OCI-LY1 (cell line): Measurements from ENCODE around the gene ZNF746.

ENCODE experiments used
- H2AFZ ChIP-seq: fragments of 200-600 bp; sonication (generic), shearing (Covaris generic); 2 replicates; pipeline ENCODE4 v1.6.0; 2014; ENCODE audit warnings: antibody characterized with exemption, mild to moderate bottlenecking, low read length
- H3F3A ChIP-seq: fragments of 200-600 bp; sonication (generic), shearing (Covaris generic); 2 replicates; pipeline ENCODE4 v1.6.0; 2014; ENCODE audit warnings: mild to moderate bottlenecking, antibody characterized with exemption, low read length, moderate library complexity; ENCODE audit not compliant: insufficient read depth
- H3K27ac ChIP-seq: fragments of 200-600 bp; sonication (generic); 2 replicates; pipeline ENCODE4 v1.5.1; 2014; ENCODE audit warnings: low read length, mixed run types, mild to moderate bottlenecking, low read depth; ENCODE audit not compliant: poor library complexity, severe bottlenecking
- H3K27me3 ChIP-seq: fragments of 200-600 bp; sonication (generic); 2 replicates; pipeline ENCODE4 v1.6.0; 2014; ENCODE audit warnings: antibody characterized with exemption, mild to moderate bottlenecking, low read length, moderate library complexity; ENCODE audit not compliant: insufficient read depth
- H3K36me3 ChIP-seq: fragments of 200-600 bp; sonication (generic); 2 replicates; pipeline ENCODE4 v1.6.1; 2014; ENCODE audit warnings: mild to moderate bottlenecking, antibody characterized with exemption, low read length, moderate library complexity, mixed read lengths; ENCODE audit not compliant: insufficient read depth
- H3K4me1 ChIP-seq: fragments of 200-600 bp; sonication (generic); 2 replicates; pipeline ENCODE4 v1.5.1; 2014; ENCODE audit warnings: mild to moderate bottlenecking, low read length, moderate library complexity; ENCODE audit not compliant: insufficient read depth, severe bottlenecking
- H3K4me2 ChIP-seq: fragments of 200-600 bp; sonication (generic), shearing (Covaris generic); 2 replicates; pipeline ENCODE4 v1.6.1; 2014; ENCODE audit warnings: low read length
- H3K4me3 ChIP-seq: fragments of 200-600 bp; sonication (generic); 2 replicates; pipeline ENCODE4 v1.5.1; 2014; ENCODE audit warnings: low read length, low read depth, mild to moderate bottlenecking, mixed read lengths; ENCODE audit not compliant: poor library complexity, severe bottlenecking
- H3K79me2 ChIP-seq: fragments of 200-600 bp; shearing (Covaris generic); 2 replicates; pipeline ENCODE4 v1.6.1; 2016; ENCODE audit warnings: mixed run types, low read length, mixed read lengths; ENCODE audit not compliant: insufficient read depth
- H3K9ac ChIP-seq: fragments of 200-600 bp; sonication (generic), shearing (Covaris generic); 2 replicates; pipeline ENCODE4 v1.6.1; 2014; ENCODE audit warnings: mild to moderate bottlenecking, low read length, mixed read lengths
- H3K9me2 ChIP-seq: fragments of 200-600 bp; sonication (generic), shearing (Covaris generic); 2 replicates; pipeline ENCODE4 v1.6.1; 2014; ENCODE audit warnings: low read depth, mild to moderate bottlenecking, low read length, mixed read lengths
- H3K9me3 ChIP-seq: fragments of 200-600 bp; shearing (Covaris generic); 2 replicates; pipeline ENCODE4 v1.6.1; 2014; ENCODE audit warnings: low read length, mixed read lengths
- H4K20me1 ChIP-seq: fragments of 200-600 bp; sonication (generic), shearing (Covaris generic); 2 replicates; pipeline ENCODE4 v1.6.0; 2016; ENCODE audit warnings: mild to moderate bottlenecking, low read length; ENCODE audit not compliant: insufficient read depth
- EZH2 ChIP-seq: fragments of 200-600 bp; sonication (generic), shearing (Covaris generic); IDR thresholded peaks from 2 replicates; pipeline ENCODE4 v1.8.0; 2017; ENCODE audit warnings: borderline replicate concordance, mixed run types, mild to moderate bottlenecking, antibody characterized with exemption, low read length, moderate library complexity, mixed read lengths
- TF ChIP-seq, protein P1 (sequence below): fragments of 200-600 bp; sonication (generic), shearing (Covaris generic); IDR thresholded peaks from 2 replicates; pipeline ENCODE4 v1.5.1; 2017; ENCODE audit warnings: mild to moderate bottlenecking, antibody characterized with exemption, low read length, moderate library complexity, mixed read lengths

The ZNF746 gene

GRCh38 chr7:149427893-149428292, 69.7 kb downstream of the ZNF746 start:
- no peak overlapping the region for H3K9ac ChIP-seq
- no peaks in the 10 kb centered on the region for H3K9me2 ChIP-seq
- peaks cover 9% of the 10 kb centered on the region for H3K4me1 ChIP-seq
- no peaks in the 10 kb centered on the region for H4K20me1 ChIP-seq
- H3K36me3 ChIP-seq, result peaks cover 8% of the 10 kb centered on the region; the same call in 1 of the 2 replicates
- no peaks in the 10 kb centered on the region for H3F3A ChIP-seq
- no peak overlapping the region for H2AFZ ChIP-seq
- TF ChIP-seq, protein P1, sequence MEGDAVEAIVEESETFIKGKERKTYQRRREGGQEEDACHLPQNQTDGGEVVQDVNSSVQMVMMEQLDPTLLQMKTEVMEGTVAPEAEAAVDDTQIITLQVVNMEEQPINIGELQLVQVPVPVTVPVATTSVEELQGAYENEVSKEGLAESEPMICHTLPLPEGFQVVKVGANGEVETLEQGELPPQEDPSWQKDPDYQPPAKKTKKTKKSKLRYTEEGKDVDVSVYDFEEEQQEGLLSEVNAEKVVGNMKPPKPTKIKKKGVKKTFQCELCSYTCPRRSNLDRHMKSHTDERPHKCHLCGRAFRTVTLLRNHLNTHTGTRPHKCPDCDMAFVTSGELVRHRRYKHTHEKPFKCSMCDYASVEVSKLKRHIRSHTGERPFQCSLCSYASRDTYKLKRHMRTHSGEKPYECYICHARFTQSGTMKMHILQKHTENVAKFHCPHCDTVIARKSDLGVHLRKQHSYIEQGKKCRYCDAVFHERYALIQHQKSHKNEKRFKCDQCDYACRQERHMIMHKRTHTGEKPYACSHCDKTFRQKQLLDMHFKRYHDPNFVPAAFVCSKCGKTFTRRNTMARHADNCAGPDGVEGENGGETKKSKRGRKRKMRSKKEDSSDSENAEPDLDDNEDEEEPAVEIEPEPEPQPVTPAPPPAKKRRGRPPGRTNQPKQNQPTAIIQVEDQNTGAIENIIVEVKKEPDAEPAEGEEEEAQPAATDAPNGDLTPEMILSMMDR, result no peak
- no peak for TF ChIP-seq EZH2
- no peak overlapping the region for H3K27ac ChIP-seq
- H3K79me2 ChIP-seq, result no peaks in the 10 kb centered on the region
- H3K27me3 ChIP-seq, result peaks cover 8% of the 10 kb centered on the region; the same call in 1 of the 2 replicates
- H3K4me3 ChIP-seq, result no peak overlapping the region
- no peak overlapping the region for H3K4me2 ChIP-seq
- H3K9me3 ChIP-seq, result no peaks in the 10 kb centered on the region

- H3K4me1 ChIP-seq, result peaks cover 13% of the 10 kb centered on the region
- no peaks in the 10 kb centered on the region for H3K9me2 ChIP-seq
- no peaks in the 10 kb centered on the region for H3K9me3 ChIP-seq
- no peak overlapping the region for H3K4me2 ChIP-seq
- no peak overlapping the region for H3K27ac ChIP-seq
- H3K36me3 ChIP-seq, result peaks cover 5% of the 10 kb centered on the region; the same call in 1 of the 2 replicates
- H3K79me2 ChIP-seq, result no peaks in the 10 kb centered on the region
- H3F3A ChIP-seq, result no peaks in the 10 kb centered on the region
- H4K20me1 ChIP-seq, result no peaks in the 10 kb centered on the region
- TF ChIP-seq EZH2, result no peak
- TF ChIP-seq, protein P1, result no peak
- H2AFZ ChIP-seq, result no peak overlapping the region
- H3K9ac ChIP-seq, result no peak overlapping the region
- peaks cover 8% of the 10 kb centered on the region; the same call in 1 of the 2 replicates for H3K27me3 ChIP-seq
- no peak overlapping the region for H3K4me3 ChIP-seq
Observed at GRCh38 chr7:149427096-149427680, 70.4 kb downstream of the ZNF746 start.

GRCh38 chr7:149423449-149424110, 74.0 kb downstream of the ZNF746 start:
- H4K20me1 ChIP-seq, result no peaks in the 10 kb centered on the region
- H3K9me2 ChIP-seq, result no peaks in the 10 kb centered on the region
- H3K36me3 ChIP-seq, result no peaks in the 10 kb centered on the region
- peak overlapping the region; percentile 57 for H3K4me3 ChIP-seq
- no peak overlapping the region for H2AFZ ChIP-seq
- H3K27me3 ChIP-seq, result peaks cover 8% of the 10 kb centered on the region; the same call in 1 of the 2 replicates
- no peaks in the 10 kb centered on the region for H3K9me3 ChIP-seq
- H3K79me2 ChIP-seq, result no peaks in the 10 kb centered on the region
- TF ChIP-seq, protein P1, result no peak
- TF ChIP-seq EZH2, result no peak
- peak overlapping the region; percentile 55; the same call in 1 of the 2 replicates for H3K9ac ChIP-seq
- no peak overlapping the region for H3K27ac ChIP-seq
- H3K4me2 ChIP-seq, result peak overlapping the region; percentile 61
- no peaks in the 10 kb centered on the region for H3F3A ChIP-seq
- peaks cover 21% of the 10 kb centered on the region for H3K4me1 ChIP-seq
